Jurkat, Clone E6-1 (cell line): Measurements from ENCODE around the gene USP16.

Source experiments
- DNase-seq: peaks from one replicate; pipeline ENCODE4 v3.0.0-alpha.2; 2011; ENCODE audit warnings: low read depth, low spot score
- H3K4me3 ChIP-seq: 2 replicates; pipeline ENCODE4 v1.5.1; 2011; ENCODE audit warnings: mild to moderate bottlenecking, low read length, control low read depth, moderate library complexity

Gene USP16

GRCh38 chr21:29078869-29079767 lies 54.6 kb downstream of the USP16 start:
- DNase-seq, result peak; percentile 81

GRCh38 chr21:29080454-29080941 lies 56.0 kb downstream of the USP16 start:
- no peak for DNase-seq
- no peak overlapping the region for H3K4me3 ChIP-seq

More at GRCh38 chr21:29078869-29079767, 54.6 kb downstream of the USP16 start:
- H3K4me3 ChIP-seq, result no peak overlapping the region

GRCh38 chr21:29082046-29082815 lies 57.8 kb downstream of the USP16 start:
- no peak overlapping the region for H3K4me3 ChIP-seq
- no peak for DNase-seq

- H3K4me3 ChIP-seq, result no peak overlapping the region
- DNase-seq, result no peak
These were observed 58.8 kb downstream of the USP16 start for GRCh38 chr21:29083306-29083705.

- DNase-seq, result no peak
- no peak overlapping the region for H3K4me3 ChIP-seq
These were observed 59.9 kb downstream of the USP16 start for GRCh38 chr21:29084372-29084771.

- DNase-seq, result no peak
- no peak overlapping the region for H3K4me3 ChIP-seq
These were observed 60.8 kb downstream of the USP16 start for GRCh38 chr21:29085106-29085752.

- DNase-seq, result no peak
- no peak overlapping the region for H3K4me3 ChIP-seq
These were observed 66.6 kb downstream of the USP16 start for GRCh38 chr21:29091033-29091432.

GRCh38 chr21:29092102-29092959 lies 67.9 kb downstream of the USP16 start:
- no peak for DNase-seq
- H3K4me3 ChIP-seq, result no peak overlapping the region

- no peak for DNase-seq
These were observed 71.9 kb downstream of the USP16 start for GRCh38 chr21:29096218-29097015.

GRCh38 chr21:29098156-29098555 lies 73.7 kb downstream of the USP16 start:
- H3K4me3 ChIP-seq, result no peak overlapping the region
- DNase-seq, result no peak

More at GRCh38 chr21:29096218-29097015, 71.9 kb downstream of the USP16 start:
- no peak overlapping the region for H3K4me3 ChIP-seq

- DNase-seq, result no peak
These were observed 78.4 kb downstream of the USP16 start for GRCh38 chr21:29102791-29103257.

More at GRCh38 chr21:29102791-29103257, 78.4 kb downstream of the USP16 start:
- H3K4me3 ChIP-seq, result no peak overlapping the region
